ENCODE measurements around the gene COBLL1.
"Not testable (repeated sequence)": the region's sequence is repeated elsewhere in the genome, so short reads cannot be mapped to it uniquely, and the experiment has no call there.

Gene COBLL1

GRCh38 chr2:164761737-164762460 is 79.7 kb downstream of the COBLL1 start:
- H3K9me3 ChIP-seq (ENCODE audit: severe bottlenecking): no peaks in the 10 kb centered on the region
- ATAC-seq (ENCODE audit: low read depth) (peak; percentile 59; the same call in 2 of the 3 replicates), DNase-seq (ENCODE audit: low spot score) (no peak)
- no peak overlapping the region for H3K4me3 ChIP-seq (ENCODE audit: severe bottlenecking)
- no peak for TF ChIP-seq CTCF (IDR thresholded peaks at IDR 0.05; ENCODE audit: poor library complexity, severe bottlenecking)
- H3K27me3 ChIP-seq (ENCODE audit: insufficient read depth, poor library complexity, severe bottlenecking): no peaks in the 10 kb centered on the region
- H3K36me3 ChIP-seq (ENCODE audit: low read depth): no peaks in the 10 kb centered on the region
- peaks cover 23% of the 10 kb centered on the region for H3K4me1 ChIP-seq (ENCODE audit: insufficient read depth, poor library complexity, severe bottlenecking)
- no peak overlapping the region for H3K27ac ChIP-seq (ENCODE audit: poor library complexity, severe bottlenecking)

GRCh38 chr2:164761201-164761600 is 80.4 kb downstream of the COBLL1 start:
- not testable (repeated sequence) for H3K36me3 ChIP-seq (ENCODE audit: low read depth); H3K27ac ChIP-seq (ENCODE audit: poor library complexity, severe bottlenecking); H3K4me3 ChIP-seq (ENCODE audit: severe bottlenecking); H3K27me3 ChIP-seq (ENCODE audit: insufficient read depth, poor library complexity, severe bottlenecking); ATAC-seq (ENCODE audit: low read depth); H3K9me3 ChIP-seq (ENCODE audit: severe bottlenecking); DNase-seq (ENCODE audit: low spot score)
- peaks cover 27% of the 10 kb centered on the region for H3K4me1 ChIP-seq (ENCODE audit: insufficient read depth, poor library complexity, severe bottlenecking)

GRCh38 chr2:164760179-164760578 is 81.4 kb downstream of the COBLL1 start:
- no peak overlapping the region for H3K4me3 ChIP-seq (ENCODE audit: severe bottlenecking)
- H3K27ac ChIP-seq (ENCODE audit: poor library complexity, severe bottlenecking): no peak overlapping the region

GRCh38 chr2:164757934-164758695 is 83.5 kb downstream of the COBLL1 start:
- no peak for TF ChIP-seq CTCF (IDR thresholded peaks at IDR 0.05; ENCODE audit: poor library complexity, severe bottlenecking)
- peaks cover 27% of the 10 kb centered on the region for H3K4me1 ChIP-seq (ENCODE audit: insufficient read depth, poor library complexity, severe bottlenecking)
- no peaks in the 10 kb centered on the region for H3K27me3 ChIP-seq (ENCODE audit: insufficient read depth, poor library complexity, severe bottlenecking)
- no peak overlapping the region for H3K27ac ChIP-seq (ENCODE audit: poor library complexity, severe bottlenecking)
- peak; percentile 56; the same call in 2 of the 3 replicates for ATAC-seq (ENCODE audit: low read depth)
- H3K9me3 ChIP-seq (ENCODE audit: severe bottlenecking): no peaks in the 10 kb centered on the region
- no peak overlapping the region for H3K4me3 ChIP-seq (ENCODE audit: severe bottlenecking)
- H3K36me3 ChIP-seq (ENCODE audit: low read depth): no peaks in the 10 kb centered on the region
- no peak for DNase-seq (ENCODE audit: low spot score)

More at GRCh38 chr2:164760179-164760578, 81.4 kb downstream of the COBLL1 start:
- H3K27me3 ChIP-seq (ENCODE audit: insufficient read depth, poor library complexity, severe bottlenecking): no peaks in the 10 kb centered on the region
- peaks cover 27% of the 10 kb centered on the region for H3K4me1 ChIP-seq (ENCODE audit: insufficient read depth, poor library complexity, severe bottlenecking)
- no peak for TF ChIP-seq CTCF (IDR thresholded peaks at IDR 0.05; ENCODE audit: poor library complexity, severe bottlenecking)
- DNase-seq (ENCODE audit: low spot score): no peak
- no peaks in the 10 kb centered on the region for H3K36me3 ChIP-seq (ENCODE audit: low read depth)
- no peaks in the 10 kb centered on the region for H3K9me3 ChIP-seq (ENCODE audit: severe bottlenecking)
- no peak for ATAC-seq (ENCODE audit: low read depth)

- no peak overlapping the region for H3K4me3 ChIP-seq (ENCODE audit: severe bottlenecking)
- no peaks in the 10 kb centered on the region for H3K27me3 ChIP-seq (ENCODE audit: insufficient read depth, poor library complexity, severe bottlenecking)
- TF ChIP-seq CTCF (IDR thresholded peaks at IDR 0.05; ENCODE audit: poor library complexity, severe bottlenecking): no peak
- H3K9me3 ChIP-seq (ENCODE audit: severe bottlenecking): no peaks in the 10 kb centered on the region
- no peak for DNase-seq (ENCODE audit: low spot score)
- peaks cover 22% of the 10 kb centered on the region for H3K4me1 ChIP-seq (ENCODE audit: insufficient read depth, poor library complexity, severe bottlenecking)
- ATAC-seq (ENCODE audit: low read depth): no peak
- H3K27ac ChIP-seq (ENCODE audit: poor library complexity, severe bottlenecking): no peak overlapping the region
- H3K36me3 ChIP-seq (ENCODE audit: low read depth): no peaks in the 10 kb centered on the region
These were observed 84.8 kb downstream of the COBLL1 start for GRCh38 chr2:164756773-164757172.

Data from RWPE2 (cell line).